DMS 273 (cell line): ENCODE measurements around the gene SPIRE2.
"Not testable (repeated sequence)": the region's sequence is repeated elsewhere in the genome, so short reads cannot be mapped to it uniquely, and the experiment has no call there.

Experiments used
- DNase-seq: peaks from one replicate; lab custom pipeline; 2025; ENCODE audit not compliant: unreplicated experiment; lab: John Stamatoyannopoulos, UW

The SPIRE2 gene

DNA sequence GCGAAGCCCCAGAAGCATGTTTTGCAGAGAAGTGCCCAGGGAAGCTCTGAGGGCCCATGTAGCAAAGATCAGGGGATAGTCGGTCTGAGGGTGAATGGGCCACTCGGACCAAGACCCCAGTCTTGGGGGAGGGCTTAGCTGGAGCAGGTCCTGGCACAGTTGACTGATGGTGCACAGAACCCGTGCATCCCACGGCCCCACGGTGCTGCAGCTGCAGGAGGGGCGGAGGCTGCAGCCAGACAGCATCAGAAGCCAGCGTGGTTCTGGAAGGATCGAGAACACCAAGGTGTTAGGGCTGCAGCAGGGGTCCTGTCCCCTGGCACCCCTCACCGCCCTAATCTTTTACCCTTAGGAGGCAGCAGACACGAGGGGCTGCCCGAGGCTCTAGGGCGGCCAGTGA is 83.9 kb downstream of the SPIRE2 start:
- no peak for DNase-seq

DNA sequence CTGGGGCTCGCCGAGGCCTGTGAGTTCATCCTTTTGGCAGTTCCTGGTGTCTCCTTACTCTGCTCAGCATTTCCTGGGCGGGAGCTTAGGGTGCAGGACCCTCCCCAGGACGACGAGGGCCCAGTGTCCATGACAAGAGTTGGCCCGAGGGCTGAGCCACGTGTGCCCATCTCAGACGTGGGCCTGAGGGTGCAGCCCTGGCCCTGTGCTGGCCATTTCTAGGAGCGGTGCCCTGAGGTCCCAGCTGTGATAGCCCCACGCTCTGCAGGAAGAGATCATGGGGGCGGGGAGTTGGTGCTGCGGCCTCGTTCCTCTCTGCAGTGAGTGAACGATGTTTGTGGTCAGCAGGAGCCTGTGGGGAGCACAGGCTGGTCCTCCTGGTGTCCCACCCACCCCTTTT is 84.4 kb downstream of the SPIRE2 start:
- DNase-seq, result no peak

DNA sequence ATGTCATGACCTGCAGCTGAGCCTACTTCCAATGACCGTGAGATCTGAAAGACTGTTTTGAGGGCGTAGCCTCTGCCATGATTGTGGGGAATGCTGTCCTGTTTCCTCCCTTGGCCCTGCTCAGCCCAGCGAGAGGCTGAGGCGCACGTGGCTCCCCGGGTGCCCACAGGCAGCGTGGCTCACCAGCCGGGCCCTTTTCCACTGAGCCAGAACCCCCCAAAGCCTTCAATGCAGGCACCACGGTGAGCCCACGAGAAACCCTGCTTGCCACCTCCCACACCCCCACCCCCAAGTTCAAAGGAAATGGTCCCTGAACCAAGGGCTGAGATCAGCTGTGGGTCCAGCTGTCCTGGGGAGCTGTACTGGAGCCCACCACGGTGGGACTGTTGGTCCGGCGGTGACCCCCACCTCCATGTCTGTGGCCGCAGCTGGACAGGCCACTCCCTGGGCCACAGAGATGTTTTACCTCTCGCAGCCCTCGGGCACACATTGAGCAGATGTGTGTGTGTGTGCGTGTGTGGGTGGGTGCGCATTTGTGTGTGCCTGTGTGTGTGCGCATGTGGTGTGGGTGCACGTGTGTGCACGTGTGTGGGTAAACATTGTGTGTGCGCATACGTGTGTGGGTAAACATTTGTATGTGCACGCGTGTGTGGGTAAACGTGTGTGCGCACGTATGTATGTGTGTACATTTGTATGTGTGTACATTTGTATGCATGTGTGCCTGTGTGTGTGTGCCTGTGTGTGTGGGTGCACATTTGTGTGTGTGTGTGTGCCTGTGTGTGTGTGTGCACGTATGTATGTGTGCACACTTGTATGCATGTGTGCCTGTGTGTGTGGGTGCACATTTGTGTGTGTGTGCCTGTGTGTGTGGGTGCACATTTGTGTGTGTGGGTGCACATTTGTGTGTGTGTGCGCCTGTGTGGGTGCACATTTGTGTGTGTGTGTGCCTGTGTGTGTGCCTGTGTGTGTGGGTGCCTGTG is 85.4 kb downstream of the SPIRE2 start:
- DNase-seq, result no peak

- not testable (repeated sequence) for DNase-seq
These were observed 86.5 kb downstream of the SPIRE2 start for GRCh38 chr16:89914642-89915285.

- peak; percentile 91 for DNase-seq
These were observed 87.3 kb downstream of the SPIRE2 start for GRCh38 chr16:89915303-89916232.

- DNase-seq, result peak; percentile 90
These were observed 89.6 kb downstream of the SPIRE2 start for GRCh38 chr16:89917773-89918452.

DNA sequence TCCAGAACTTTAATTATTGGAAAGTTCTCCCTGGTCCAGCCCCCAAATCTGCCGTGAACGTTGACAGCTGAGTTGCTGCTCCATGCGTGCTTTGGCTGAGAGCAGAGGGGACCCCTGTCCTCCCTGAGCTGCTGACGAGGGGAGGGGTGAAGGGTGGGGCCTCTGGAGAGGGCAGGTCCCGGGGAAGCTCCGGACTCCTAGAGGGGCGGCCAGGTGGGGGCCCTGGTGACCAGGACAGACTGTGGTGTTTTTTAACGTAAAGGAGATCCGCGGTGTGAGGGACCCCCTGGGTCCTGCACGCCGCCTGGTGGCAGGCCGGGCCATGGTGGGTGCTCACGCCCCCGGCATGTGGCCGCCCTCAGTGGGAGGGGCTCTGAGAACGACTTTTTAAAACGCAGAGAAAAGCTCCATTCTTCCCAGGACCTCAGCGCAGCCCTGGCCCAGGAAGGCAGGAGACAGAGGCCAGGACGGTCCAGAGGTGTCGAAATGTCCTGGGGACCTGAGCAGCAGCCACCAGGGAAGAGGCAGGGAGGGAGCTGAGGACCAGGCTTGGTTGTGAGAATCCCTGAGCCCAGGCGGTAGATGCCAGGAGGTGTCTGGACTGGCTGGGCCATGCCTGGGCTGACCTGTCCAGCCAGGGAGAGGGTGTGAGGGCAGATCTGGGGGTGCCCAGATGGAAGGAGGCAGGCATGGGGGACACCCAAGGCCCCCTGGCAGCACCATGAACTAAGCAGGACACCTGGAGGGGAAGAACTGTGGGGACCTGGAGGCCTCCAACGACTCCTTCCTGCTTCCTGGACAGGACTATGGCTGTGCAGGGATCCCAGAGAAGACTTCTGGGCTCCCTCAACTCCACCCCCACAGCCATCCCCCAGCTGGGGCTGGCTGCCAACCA is 90.4 kb downstream of the SPIRE2 start, which contains the start of gene MC1R:
Gene MC1R (plus strand): TSS at position 410 of the 895 bp plus-strand sequence. CDS start 397 bp downstream, at position 807.
- peak; percentile 84 for DNase-seq

DNA sequence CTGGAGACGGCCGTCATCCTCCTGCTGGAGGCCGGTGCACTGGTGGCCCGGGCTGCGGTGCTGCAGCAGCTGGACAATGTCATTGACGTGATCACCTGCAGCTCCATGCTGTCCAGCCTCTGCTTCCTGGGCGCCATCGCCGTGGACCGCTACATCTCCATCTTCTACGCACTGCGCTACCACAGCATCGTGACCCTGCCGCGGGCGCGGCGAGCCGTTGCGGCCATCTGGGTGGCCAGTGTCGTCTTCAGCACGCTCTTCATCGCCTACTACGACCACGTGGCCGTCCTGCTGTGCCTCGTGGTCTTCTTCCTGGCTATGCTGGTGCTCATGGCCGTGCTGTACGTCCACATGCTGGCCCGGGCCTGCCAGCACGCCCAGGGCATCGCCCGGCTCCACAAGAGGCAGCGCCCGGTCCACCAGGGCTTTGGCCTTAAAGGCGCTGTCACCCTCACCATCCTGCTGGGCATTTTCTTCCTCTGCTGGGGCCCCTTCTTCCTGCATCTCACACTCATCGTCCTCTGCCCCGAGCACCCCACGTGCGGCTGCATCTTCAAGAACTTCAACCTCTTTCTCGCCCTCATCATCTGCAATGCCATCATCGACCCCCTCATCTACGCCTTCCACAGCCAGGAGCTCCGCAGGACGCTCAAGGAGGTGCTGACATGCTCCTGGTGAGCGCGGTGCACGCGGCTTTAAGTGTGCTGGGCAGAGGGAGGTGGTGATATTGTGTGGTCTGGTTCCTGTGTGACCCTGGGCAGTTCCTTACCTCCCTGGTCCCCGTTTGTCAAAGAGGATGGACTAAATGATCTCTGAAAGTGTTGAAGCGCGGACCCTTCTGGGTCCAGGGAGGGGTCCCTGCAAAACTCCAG is 91.5 kb downstream of the SPIRE2 start:
- DNase-seq, result no peak

GRCh38 chr16:89920723-89921122 is 92.4 kb downstream of the SPIRE2 start:
- DNase-seq, result no peak
